ENCODE results near the gene DNAJA4. TPM values are rescaled to one million over a fixed set of nuclear protein-coding genes. Genes with fewer than 3 reads are reported as not detected.
"Not testable (repeated sequence)": the region's sequence is repeated elsewhere in the genome, so short reads cannot be mapped to it uniquely, and the experiment has no call there.

Gene DNAJA4
- total RNA-seq, 4 donors from 2014 or later, result 42.8 to 115 (median 58.7) TPM

DNA sequence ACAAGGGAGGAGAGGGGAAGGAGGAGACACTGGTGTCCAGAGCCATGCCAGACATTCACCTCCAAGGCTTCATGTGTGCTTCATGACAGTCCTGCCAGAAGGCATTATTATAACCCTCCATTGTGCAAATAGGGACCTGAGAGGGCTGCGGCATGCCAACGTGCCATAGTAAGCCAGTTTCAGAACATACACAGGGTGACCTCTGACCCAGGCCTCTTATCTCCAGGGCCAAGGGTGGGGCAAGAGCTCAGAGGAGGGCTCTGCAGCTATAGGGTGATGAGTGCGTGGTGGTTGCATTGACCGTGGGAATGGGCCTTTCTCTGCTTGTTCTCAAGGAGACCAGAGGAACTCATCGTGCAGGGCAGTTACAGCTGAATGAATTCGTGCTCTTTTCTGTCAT is 20.3 kb upstream of the DNAJA4 start:
- Histone ChIP-seq H3K4me3 (no peak overlapping the region), H3K36me3 (no peaks in the 10 kb centered on the region), H3K4me1 (no peaks in the 10 kb centered on the region), H3K27ac (no peak overlapping the region), H3K9me3 (no peaks in the 10 kb centered on the region), H3K27me3 (no peaks in the 10 kb centered on the region)
- TF ChIP-seq EP300 (IDR thresholded peaks at IDR 0.05) (no peak), POLR2AphosphoS5 (IDR thresholded peaks at IDR 0.05) (no peak), POLR2A (IDR thresholded peaks at IDR 0.05) (no peak)
- TF ChIP-seq, protein P1, sequence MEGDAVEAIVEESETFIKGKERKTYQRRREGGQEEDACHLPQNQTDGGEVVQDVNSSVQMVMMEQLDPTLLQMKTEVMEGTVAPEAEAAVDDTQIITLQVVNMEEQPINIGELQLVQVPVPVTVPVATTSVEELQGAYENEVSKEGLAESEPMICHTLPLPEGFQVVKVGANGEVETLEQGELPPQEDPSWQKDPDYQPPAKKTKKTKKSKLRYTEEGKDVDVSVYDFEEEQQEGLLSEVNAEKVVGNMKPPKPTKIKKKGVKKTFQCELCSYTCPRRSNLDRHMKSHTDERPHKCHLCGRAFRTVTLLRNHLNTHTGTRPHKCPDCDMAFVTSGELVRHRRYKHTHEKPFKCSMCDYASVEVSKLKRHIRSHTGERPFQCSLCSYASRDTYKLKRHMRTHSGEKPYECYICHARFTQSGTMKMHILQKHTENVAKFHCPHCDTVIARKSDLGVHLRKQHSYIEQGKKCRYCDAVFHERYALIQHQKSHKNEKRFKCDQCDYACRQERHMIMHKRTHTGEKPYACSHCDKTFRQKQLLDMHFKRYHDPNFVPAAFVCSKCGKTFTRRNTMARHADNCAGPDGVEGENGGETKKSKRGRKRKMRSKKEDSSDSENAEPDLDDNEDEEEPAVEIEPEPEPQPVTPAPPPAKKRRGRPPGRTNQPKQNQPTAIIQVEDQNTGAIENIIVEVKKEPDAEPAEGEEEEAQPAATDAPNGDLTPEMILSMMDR (IDR thresholded peaks at IDR 0.05), result no peak
- WGBS, result 84% methylated on average over 6 of the region's 6 CpGs
- DNase-seq (ENCODE audit: low spot score in 2 of 2), result peak in 1 of 2 donors; percentile 35

DNA sequence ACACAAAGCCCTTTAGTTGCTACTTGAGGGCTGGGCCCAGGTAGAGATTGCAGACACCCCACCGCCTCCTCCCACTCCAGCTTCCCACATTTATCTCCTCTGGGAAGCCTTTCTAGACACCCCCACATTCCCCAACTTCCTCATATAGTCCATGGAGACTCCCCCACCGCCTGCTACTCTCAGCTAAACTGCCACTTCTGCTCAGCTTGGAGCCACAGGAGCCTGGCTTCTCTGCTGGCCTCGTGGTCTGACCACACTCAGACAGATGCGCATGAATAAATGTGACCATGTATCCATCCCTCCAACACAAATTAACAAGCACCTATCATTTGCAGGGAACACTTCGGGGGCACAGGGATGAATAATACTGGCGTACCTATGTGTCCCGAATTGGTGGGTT is 19.5 kb upstream of the DNAJA4 start:
- Histone ChIP-seq H3K27ac (no peak overlapping the region), H3K27me3 (no peaks in the 10 kb centered on the region), H3K9me3 (no peaks in the 10 kb centered on the region), H3K4me3 (no peak overlapping the region), H3K36me3 (no peaks in the 10 kb centered on the region), H3K4me1 (no peaks in the 10 kb centered on the region)
- TF ChIP-seq EP300 (IDR thresholded peaks at IDR 0.05), result no peak
- peak in 1 of 2 donors; percentile 45 for DNase-seq (ENCODE audit: low spot score in 2 of 2)
- WGBS, result 78% methylated on average over 5 of the region's 7 CpGs

GRCh38 chr15:78245392-78245791 is 19.0 kb upstream of the DNAJA4 start:
- H3K9me3 ChIP-seq, H3K36me3 ChIP-seq, H3K27ac ChIP-seq, H3K4me3 ChIP-seq, H3K27me3 ChIP-seq, H3K4me1 ChIP-seq: not testable (repeated sequence)
- WGBS, result 91% methylated on average over 14 of the region's 14 CpGs
- peak in 1 of 2 donors; percentile 14 for DNase-seq (ENCODE audit: low spot score in 2 of 2)

DNA sequence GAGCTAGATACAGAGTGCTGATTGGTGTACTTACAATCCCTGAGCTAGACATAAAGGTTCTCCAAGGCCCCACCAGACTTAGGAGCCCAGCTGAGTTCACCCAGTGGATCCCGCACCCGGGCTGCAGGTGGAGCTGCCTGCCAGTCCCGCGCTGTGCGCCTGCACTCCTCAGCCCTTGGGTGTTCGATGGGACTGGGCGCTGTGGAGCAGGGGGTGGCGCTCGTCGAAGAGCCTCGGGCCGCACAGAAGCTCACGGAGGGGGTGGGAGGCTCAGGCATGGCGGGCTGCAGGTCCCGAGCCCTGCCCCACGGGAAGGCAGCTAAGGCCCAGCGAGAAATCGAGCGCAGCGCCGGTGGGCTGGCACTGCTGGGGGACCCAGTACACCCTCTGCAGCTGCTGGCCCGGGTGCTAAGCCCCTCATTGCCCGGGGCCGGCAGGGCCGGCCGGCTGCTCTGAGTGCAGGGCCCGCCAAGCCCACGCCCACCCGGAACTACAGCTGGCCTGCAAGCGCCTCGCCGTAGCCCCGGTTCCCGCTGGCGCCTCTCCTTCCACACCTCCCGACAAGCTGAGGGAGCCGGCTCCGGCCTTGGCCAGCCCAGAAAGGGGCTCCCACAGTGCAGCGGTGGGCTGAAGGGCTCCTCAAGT is 18.3 kb upstream of the DNAJA4 start:
- H3K4me3 ChIP-seq; H3K36me3 ChIP-seq; DNase-seq (ENCODE audit: low spot score in 2 of 2); H3K4me1 ChIP-seq; H3K27me3 ChIP-seq; H3K27ac ChIP-seq; H3K9me3 ChIP-seq: not testable (repeated sequence)
- WGBS, result 88% methylated on average over 5 of the region's 39 CpGs

DNA sequence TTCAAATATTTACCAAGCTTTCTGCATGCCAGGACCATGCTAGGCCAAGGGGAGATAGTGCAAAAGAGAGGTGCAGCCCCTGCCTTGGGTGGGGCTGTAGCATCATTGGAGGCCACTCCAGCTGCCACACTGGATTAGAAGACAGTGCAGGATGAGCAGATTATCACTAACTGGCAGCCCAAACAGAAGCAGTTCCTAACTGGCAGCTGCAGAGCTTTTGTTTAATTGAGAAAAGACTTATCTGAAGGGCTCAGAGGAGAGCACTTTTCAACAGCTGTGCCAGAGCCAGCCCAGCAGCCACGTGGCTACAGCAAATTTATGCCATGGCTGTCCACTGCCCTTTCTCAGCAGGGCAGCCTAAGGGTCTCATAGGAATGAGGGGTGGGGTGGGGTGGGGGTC is 16.5 kb upstream of the DNAJA4 start:
- Histone ChIP-seq H3K36me3 (no peaks in the 10 kb centered on the region), H3K27me3 (no peaks in the 10 kb centered on the region), H3K9me3 (no peaks in the 10 kb centered on the region), H3K4me1 (no peaks in the 10 kb centered on the region), H3K4me3 (no peak overlapping the region), H3K27ac (no peak overlapping the region)
- 67% methylated on average over 1 of the region's 1 CpG for WGBS
- TF ChIP-seq POLR2A (IDR thresholded peaks at IDR 0.05), result no peak
- no peak for TF ChIP-seq EP300 (IDR thresholded peaks at IDR 0.05)
- no peak for TF ChIP-seq POLR2AphosphoS5 (IDR thresholded peaks at IDR 0.05)
- TF ChIP-seq, protein P1 (IDR thresholded peaks at IDR 0.05), result no peak
- DNase-seq (ENCODE audit: low spot score in 2 of 2), result no peak

- Histone ChIP-seq H3K27me3 (no peaks in the 10 kb centered on the region), H3K4me1 (no peaks in the 10 kb centered on the region), H3K27ac (no peak overlapping the region), H3K4me3 (no peak overlapping the region), H3K36me3 (no peaks in the 10 kb centered on the region), H3K9me3 (no peaks in the 10 kb centered on the region)
- TF ChIP-seq EP300 (IDR thresholded peaks at IDR 0.05) (no peak), POLR2A (IDR thresholded peaks at IDR 0.05) (no peak), POLR2AphosphoS5 (IDR thresholded peaks at IDR 0.05) (no peak)
- TF ChIP-seq, protein P1 (IDR thresholded peaks at IDR 0.05), result no peak
- 79% methylated on average over 5 of the region's 5 CpGs for WGBS
- no peak for DNase-seq (ENCODE audit: low spot score in 2 of 2)
Observed at GRCh38 chr15:78249131-78249530, 15.2 kb upstream of the DNAJA4 start.

DNA sequence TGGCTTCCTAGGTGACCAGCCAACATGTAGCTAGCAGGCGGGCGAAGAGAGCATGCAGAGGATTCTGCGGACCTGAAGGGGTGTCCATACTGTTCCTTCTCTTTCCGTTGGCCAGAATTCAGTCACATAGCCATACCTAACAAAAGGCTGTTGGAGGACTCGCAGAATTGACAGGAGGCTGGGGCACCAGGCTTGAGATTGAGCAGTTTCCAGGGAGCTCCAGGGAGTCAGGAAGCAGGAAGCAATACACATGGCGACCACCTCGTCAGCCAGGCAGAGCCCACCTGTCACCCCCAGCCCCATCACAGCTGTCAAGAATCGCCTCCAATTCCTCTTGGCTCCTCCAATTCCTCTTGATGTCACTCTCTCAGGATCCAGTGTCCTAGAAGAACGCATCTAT is 13.2 kb upstream of the DNAJA4 start:
- H3K27ac ChIP-seq, result no peak overlapping the region
- no peaks in the 10 kb centered on the region for H3K4me1 ChIP-seq
- no peaks in the 10 kb centered on the region for H3K9me3 ChIP-seq
- 85% methylated on average over 9 of the region's 9 CpGs for WGBS
- no peaks in the 10 kb centered on the region for H3K27me3 ChIP-seq
- H3K4me3 ChIP-seq, result no peak overlapping the region
- DNase-seq (ENCODE audit: low spot score in 2 of 2), result no peak
- TF ChIP-seq POLR2AphosphoS5 (IDR thresholded peaks at IDR 0.05) (no peak), EP300 (IDR thresholded peaks at IDR 0.05) (no peak), POLR2A (IDR thresholded peaks at IDR 0.05) (no peak)
- TF ChIP-seq, protein P1 (IDR thresholded peaks at IDR 0.05), result no peak
- H3K36me3 ChIP-seq, result no peaks in the 10 kb centered on the region
